NOMO-1 treated with DMSO at 0.1 percent for 48 hours (cell line): ENCODE results near the gene ABCA13.
"Not testable (repeated sequence)": the region's sequence is repeated elsewhere in the genome, so short reads cannot be mapped to it uniquely, and the experiment has no call there.

Experiments
- DNase-seq: peaks from one replicate; lab custom pipeline; 2025; ENCODE audit not compliant: unreplicated experiment; lab: John Stamatoyannopoulos, UW

Gene ABCA13

GRCh38 chr7:48175019-48175418 lies 3.8 kb downstream of the ABCA13 start:
- no peak for DNase-seq

GRCh38 chr7:48176356-48176893 lies 5.2 kb downstream of the ABCA13 start:
- DNase-seq: no peak

- no peak for DNase-seq
Observed at GRCh38 chr7:48177271-48177670, 6.0 kb downstream of the ABCA13 start.

GRCh38 chr7:48179496-48180030 lies 8.3 kb downstream of the ABCA13 start:
- DNase-seq: no peak

GRCh38 chr7:48180981-48181380 lies 9.7 kb downstream of the ABCA13 start:
- no peak for DNase-seq

- no peak for DNase-seq
Observed at GRCh38 chr7:48182718-48183369, 11.6 kb downstream of the ABCA13 start.

- no peak for DNase-seq
Observed at GRCh38 chr7:48183370-48183743, 12.1 kb downstream of the ABCA13 start.

- no peak for DNase-seq
Observed at GRCh38 chr7:48183965-48184364, 12.7 kb downstream of the ABCA13 start.

GRCh38 chr7:48188776-48189520 lies 17.7 kb downstream of the ABCA13 start:
- DNase-seq: no peak

- DNase-seq: no peak
Observed at GRCh38 chr7:48192996-48193395, 21.7 kb downstream of the ABCA13 start.

GRCh38 chr7:48193421-48193820 lies 22.2 kb downstream of the ABCA13 start:
- DNase-seq: no peak

GRCh38 chr7:48200946-48201589 lies 29.8 kb downstream of the ABCA13 start:
- not testable (repeated sequence) for DNase-seq

- not testable (repeated sequence) for DNase-seq
Observed at GRCh38 chr7:48202916-48203315, 31.7 kb downstream of the ABCA13 start.

- no peak for DNase-seq
Observed at GRCh38 chr7:48207155-48207675, 36.0 kb downstream of the ABCA13 start.

GRCh38 chr7:48209004-48209600 lies 37.8 kb downstream of the ABCA13 start:
- DNase-seq: no peak

- DNase-seq: no peak
Observed at GRCh38 chr7:48213226-48213625, 42.0 kb downstream of the ABCA13 start.

GRCh38 chr7:48217266-48217665 lies 46.0 kb downstream of the ABCA13 start:
- no peak for DNase-seq

- DNase-seq: no peak
Observed at GRCh38 chr7:48217753-48218152, 46.5 kb downstream of the ABCA13 start.

GRCh38 chr7:48224042-48224441 lies 52.8 kb downstream of the ABCA13 start:
- DNase-seq: no peak

GRCh38 chr7:48225101-48225500 lies 53.8 kb downstream of the ABCA13 start:
- no peak for DNase-seq

GRCh38 chr7:48237354-48237753 lies 66.1 kb downstream of the ABCA13 start:
- no peak for DNase-seq
